NCI-H2171 (cell line): ENCODE measurements around the gene NFX1.

Source experiments
- DNase-seq: peaks from one replicate; lab custom pipeline; 2025; lab: John Stamatoyannopoulos, UW

Gene NFX1

GRCh38 chr9:33267151-33267767 is 23.1 kb upstream of the NFX1 start:
- no peak for DNase-seq

- DNase-seq: no peak
These were observed 20.2 kb upstream of the NFX1 start for GRCh38 chr9:33270146-33270545.

- DNase-seq: no peak
These were observed 18.3 kb upstream of the NFX1 start for GRCh38 chr9:33272061-33272460.

GRCh38 chr9:33273266-33273971 is 16.9 kb upstream of the NFX1 start:
- no peak for DNase-seq

- no peak for DNase-seq
These were observed 16.4 kb upstream of the NFX1 start for GRCh38 chr9:33273972-33274328.

- no peak for DNase-seq
These were observed 12.8 kb upstream of the NFX1 start for GRCh38 chr9:33277484-33277883.

GRCh38 chr9:33285502-33285901 is 4.8 kb upstream of the NFX1 start:
- DNase-seq: no peak

- peak; percentile 5 for DNase-seq
These were observed 3.2 kb upstream of the NFX1 start for GRCh38 chr9:33287087-33287490.

- no peak for DNase-seq
These were observed 2.1 kb upstream of the NFX1 start for GRCh38 chr9:33288235-33288634.

- no peak for DNase-seq
These were observed 1.4 kb upstream of the NFX1 start for GRCh38 chr9:33288828-33289483.

GRCh38 chr9:33289496-33289895 is 820 bp upstream of the NFX1 start:
- no peak for DNase-seq

GRCh38 chr9:33289936-33290246 is 425 bp upstream of the NFX1 start:
- no peak for DNase-seq

- no peak for DNase-seq
These were observed 698 bp downstream of the NFX1 start for GRCh38 chr9:33291031-33291397.

GRCh38 chr9:33291901-33292300 is 1.6 kb downstream of the NFX1 start:
- DNase-seq: no peak

GRCh38 chr9:33293782-33294181 is 3.5 kb downstream of the NFX1 start:
- no peak for DNase-seq

GRCh38 chr9:33294670-33295432 is 4.5 kb downstream of the NFX1 start:
- DNase-seq: no peak

- no peak for DNase-seq
These were observed 5.3 kb downstream of the NFX1 start for GRCh38 chr9:33295571-33295970.

GRCh38 chr9:33297432-33297831 is 7.1 kb downstream of the NFX1 start:
- DNase-seq: peak; percentile 36

GRCh38 chr9:33300546-33300945 is 10.2 kb downstream of the NFX1 start:
- DNase-seq: no peak

- DNase-seq: no peak
These were observed 14.0 kb downstream of the NFX1 start for GRCh38 chr9:33304362-33304761.

- DNase-seq: no peak
These were observed 15.7 kb downstream of the NFX1 start for GRCh38 chr9:33306037-33306436.

- DNase-seq: no peak
These were observed 16.8 kb downstream of the NFX1 start for GRCh38 chr9:33307067-33307466.

- DNase-seq: no peak
These were observed 19.6 kb downstream of the NFX1 start for GRCh38 chr9:33309903-33310302.
